ENCODE results near the gene SERPINB6. TPM values are rescaled to one million over a fixed set of nuclear protein-coding genes. Genes with fewer than 3 reads are reported as not detected.
"Not testable (repeated sequence)": the region's sequence is repeated elsewhere in the genome, so short reads cannot be mapped to it uniquely, and the experiment has no call there.

Gene SERPINB6
- total RNA-seq, 1 donor, result 96.3 TPM

DNA sequence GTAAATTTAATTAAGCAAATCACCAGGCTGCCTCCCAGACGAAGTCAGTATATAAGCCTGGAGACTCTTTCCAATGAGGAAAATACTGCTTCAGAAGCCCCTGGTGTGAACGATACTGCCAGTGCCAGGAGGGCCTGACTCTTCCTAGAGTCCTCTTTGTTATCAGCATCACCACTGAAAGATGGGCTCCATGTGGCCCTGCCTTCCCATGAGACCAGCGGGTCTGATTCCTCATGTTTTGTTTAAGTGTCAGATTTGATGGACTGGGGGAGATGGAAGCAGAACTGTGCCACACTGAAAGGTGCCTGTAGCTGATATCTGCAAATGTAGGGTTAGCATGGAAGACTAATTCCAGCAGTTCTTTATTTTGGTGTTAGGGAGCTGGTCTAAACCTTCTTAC, 36.2 kb upstream of the SERPINB6 start:
- TF ChIP-seq, protein P1, sequence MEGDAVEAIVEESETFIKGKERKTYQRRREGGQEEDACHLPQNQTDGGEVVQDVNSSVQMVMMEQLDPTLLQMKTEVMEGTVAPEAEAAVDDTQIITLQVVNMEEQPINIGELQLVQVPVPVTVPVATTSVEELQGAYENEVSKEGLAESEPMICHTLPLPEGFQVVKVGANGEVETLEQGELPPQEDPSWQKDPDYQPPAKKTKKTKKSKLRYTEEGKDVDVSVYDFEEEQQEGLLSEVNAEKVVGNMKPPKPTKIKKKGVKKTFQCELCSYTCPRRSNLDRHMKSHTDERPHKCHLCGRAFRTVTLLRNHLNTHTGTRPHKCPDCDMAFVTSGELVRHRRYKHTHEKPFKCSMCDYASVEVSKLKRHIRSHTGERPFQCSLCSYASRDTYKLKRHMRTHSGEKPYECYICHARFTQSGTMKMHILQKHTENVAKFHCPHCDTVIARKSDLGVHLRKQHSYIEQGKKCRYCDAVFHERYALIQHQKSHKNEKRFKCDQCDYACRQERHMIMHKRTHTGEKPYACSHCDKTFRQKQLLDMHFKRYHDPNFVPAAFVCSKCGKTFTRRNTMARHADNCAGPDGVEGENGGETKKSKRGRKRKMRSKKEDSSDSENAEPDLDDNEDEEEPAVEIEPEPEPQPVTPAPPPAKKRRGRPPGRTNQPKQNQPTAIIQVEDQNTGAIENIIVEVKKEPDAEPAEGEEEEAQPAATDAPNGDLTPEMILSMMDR (IDR thresholded peaks at IDR 0.05; ENCODE audit: insufficient read depth, low read depth, low read length), result no peak
- H3K4me3 ChIP-seq (ENCODE audit: low read depth, low read length), result no peak overlapping the region
- DNase-seq (ENCODE audit: low read depth), result no peak

DNA sequence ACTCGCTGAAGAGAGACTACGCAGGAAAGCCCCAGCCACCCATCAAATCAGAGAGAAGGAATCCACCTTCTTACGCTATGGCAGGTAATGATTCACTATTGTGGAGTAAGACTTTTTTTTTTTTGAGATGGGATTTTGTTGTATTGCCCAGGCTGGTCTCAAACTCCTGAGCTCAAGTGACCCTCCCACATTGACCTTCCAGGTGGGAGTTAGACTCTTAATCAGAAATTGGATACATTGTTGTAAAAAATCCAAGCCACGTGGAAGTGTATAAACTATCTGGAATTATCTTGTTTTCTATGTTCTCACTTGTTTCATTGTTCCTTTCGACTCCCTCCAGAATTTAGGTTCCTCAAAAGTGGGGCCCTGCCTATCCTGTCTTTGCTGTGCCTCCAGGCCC, 35.1 kb upstream of the SERPINB6 start:
- no peak for DNase-seq (ENCODE audit: low read depth)
- TF ChIP-seq, protein P1 (IDR thresholded peaks at IDR 0.05; ENCODE audit: insufficient read depth, low read depth, low read length), result no peak
- no peak overlapping the region for H3K4me3 ChIP-seq (ENCODE audit: low read depth, low read length)

DNA sequence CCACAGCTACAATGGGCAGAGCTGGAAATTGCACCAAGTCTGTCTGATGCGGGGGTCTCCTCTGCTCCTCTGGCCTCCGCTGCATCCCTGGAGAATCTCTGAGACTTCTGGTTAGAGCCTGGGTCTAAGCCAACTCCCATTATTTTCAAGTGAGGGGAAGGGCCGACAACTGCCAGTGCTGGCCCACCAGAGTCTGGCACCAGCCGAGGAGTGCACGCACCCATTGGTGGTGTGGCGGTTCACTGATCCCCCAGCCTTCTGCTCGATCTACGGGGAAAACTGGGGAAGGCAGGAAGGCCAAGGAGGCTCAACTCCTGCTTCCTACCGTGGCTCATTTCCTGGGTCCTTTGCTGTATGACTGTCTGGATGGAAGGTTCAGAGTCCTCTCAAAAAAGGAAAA, 34.5 kb upstream of the SERPINB6 start:
- TF ChIP-seq, protein P1 (IDR thresholded peaks at IDR 0.05; ENCODE audit: insufficient read depth, low read depth, low read length), result no peak
- no peak overlapping the region for H3K4me3 ChIP-seq (ENCODE audit: low read depth, low read length)
- no peak for DNase-seq (ENCODE audit: low read depth)

DNA sequence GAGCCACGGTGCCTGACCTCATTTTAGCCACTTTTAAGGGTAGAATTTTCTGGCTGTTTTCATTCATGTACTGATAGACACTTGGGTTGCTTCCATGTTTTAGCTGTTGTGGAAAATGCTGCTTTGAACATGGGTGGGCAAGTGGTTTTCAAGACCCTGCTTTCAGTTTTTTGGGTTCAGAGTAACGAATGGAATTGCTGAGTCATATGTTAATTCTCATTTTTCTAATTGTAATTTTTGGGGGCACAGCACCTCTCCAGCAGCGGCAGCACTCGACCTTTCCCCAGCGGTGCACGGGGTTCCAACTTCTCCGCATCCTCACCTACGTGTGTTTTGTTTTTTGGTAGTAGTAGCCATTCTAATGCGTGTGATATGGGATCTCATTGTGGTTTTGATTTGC, 33.7 kb upstream of the SERPINB6 start:
- DNase-seq (ENCODE audit: low read depth), result no peak
- no peak overlapping the region for H3K4me3 ChIP-seq (ENCODE audit: low read depth, low read length)
- TF ChIP-seq, protein P1 (IDR thresholded peaks at IDR 0.05; ENCODE audit: insufficient read depth, low read depth, low read length), result no peak

DNA sequence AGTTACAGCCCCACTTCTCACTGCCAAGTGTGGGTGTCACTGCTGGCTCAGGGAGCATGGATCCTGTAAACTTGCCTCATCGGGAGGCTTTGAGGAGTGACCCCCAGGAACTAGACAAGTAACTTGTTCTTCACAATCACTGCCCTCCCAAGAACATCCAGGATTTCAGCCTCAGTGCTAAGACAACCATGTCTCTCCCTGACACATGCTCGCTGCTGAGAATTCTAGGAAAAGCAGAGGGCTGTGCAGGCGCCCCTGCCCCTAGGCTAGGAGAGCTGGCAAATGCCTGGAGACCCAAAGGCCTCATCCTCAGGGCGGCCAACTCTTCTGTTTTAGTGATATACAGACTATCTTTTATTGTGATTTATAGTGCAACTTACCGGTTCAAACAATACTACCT, 31.9 kb upstream of the SERPINB6 start:
- not testable (repeated sequence) for DNase-seq (ENCODE audit: low read depth); H3K4me3 ChIP-seq (ENCODE audit: low read depth, low read length)

DNA sequence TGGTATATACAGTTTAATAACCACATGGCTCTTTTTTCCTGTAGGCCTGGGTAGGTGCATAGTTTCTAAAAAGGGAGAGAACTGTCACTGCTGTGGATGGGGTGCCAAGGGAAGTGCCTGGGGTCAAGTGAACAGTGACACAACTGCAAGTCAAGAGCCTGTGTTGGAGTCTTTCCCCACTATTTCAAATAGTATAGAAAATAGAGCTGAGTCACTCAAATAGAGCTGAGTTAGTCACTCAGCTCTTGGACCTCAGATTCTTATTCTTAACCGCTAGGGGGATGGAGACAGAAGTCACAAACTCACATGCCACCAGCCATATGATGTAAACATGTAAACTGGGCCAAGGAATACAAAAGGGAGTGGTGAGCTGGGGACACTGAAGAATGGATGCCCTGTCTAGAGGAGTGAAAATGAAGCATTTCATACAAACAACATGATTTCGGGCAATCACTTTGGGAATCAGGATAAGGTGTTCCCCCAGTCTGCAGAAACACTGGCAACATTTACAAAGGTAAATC, 30.5 kb upstream of the SERPINB6 start:
- TF ChIP-seq, protein P1 (IDR thresholded peaks at IDR 0.05; ENCODE audit: insufficient read depth, low read depth, low read length), result peak; percentile 58
- no peak overlapping the region for H3K4me3 ChIP-seq (ENCODE audit: low read depth, low read length)
- DNase-seq (ENCODE audit: low read depth), result peak; percentile 78

DNA sequence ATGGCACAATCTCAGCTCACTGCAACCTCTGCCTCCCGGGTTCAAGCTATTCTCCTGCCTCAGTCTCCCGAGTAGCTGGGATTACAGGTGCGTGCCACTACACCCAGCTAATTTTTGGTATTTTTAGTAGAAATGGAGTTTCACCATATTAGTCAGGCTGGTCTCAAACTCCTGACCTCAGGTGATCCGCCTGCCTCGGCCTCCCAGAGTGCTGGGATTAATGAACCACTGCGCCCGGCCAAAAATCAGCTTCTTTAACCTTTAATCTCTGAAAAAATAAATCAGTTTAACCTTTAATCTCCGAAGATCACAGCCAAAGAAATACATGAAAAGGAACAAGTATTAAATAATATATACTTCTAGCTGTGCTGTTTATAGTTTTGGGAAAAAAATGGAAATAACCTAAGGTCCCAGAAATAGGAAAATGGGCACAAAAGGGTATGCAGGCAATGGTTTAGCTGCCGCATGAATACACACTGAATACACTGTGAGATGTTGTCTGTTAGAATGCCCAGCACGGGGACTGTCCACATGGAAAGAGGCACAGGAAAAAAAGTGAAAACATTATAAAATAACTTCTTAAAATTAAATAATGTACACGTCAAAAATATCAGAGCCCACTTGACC, 29.9 kb upstream of the SERPINB6 start:
- no peak for DNase-seq (ENCODE audit: low read depth)
- TF ChIP-seq, protein P1 (IDR thresholded peaks at IDR 0.05; ENCODE audit: insufficient read depth, low read depth, low read length), result no peak
- H3K4me3 ChIP-seq (ENCODE audit: low read depth, low read length), result no peak overlapping the region
